Measurements from ENCODE around the gene RIPOR3. TPM values are rescaled to one million over a fixed set of nuclear protein-coding genes. Genes with fewer than 3 reads are reported as not detected.

Gene RIPOR3
- total and polyA plus RNA-seq, 4 donors: 4.3 to 9.9 (median 7.7) TPM

- ATAC-seq (ENCODE audit: insufficient read depth, low FRiP score) (no peak), DNase-seq (no peak)
- Histone ChIP-seq H3K27me3 (ENCODE audit: control insufficient read depth in 3 of 3, insufficient read depth in 3 of 3, low read length in 2 of 3) (no peaks in the 10 kb centered on the region), H3K36me3 (ENCODE audit: control insufficient read depth in 4 of 4, insufficient read depth in 4 of 4, low read length in 4 of 4) (no peaks in the 10 kb centered on the region), H3K27ac (ENCODE audit: low read depth in 1 of 2, low read length in 1 of 2) (peak overlapping the region in 1 of 2 donors; percentile 42), H3K4me3 (no peak overlapping the region), H3K9ac (ENCODE audit: insufficient read depth in 1 of 2, low read length in 2 of 2) (no peak overlapping the region), H3K9me3 (ENCODE audit: control insufficient read depth in 4 of 4, insufficient read depth in 3 of 4, low read length in 3 of 4) (peaks cover 0 to 10% (median 4%) of the 10 kb centered on the region in 4 donors), H3K4me1 (ENCODE audit: control insufficient read depth in 5 of 5, insufficient read depth in 5 of 5, low read length in 5 of 5) (peaks cover 0 to 1% (median 0%) of the 10 kb centered on the region in 5 donors)
- 95 to 98% methylated on average over 1 of the region's 1 CpG for WGBS, 2 donors
- TF ChIP-seq CTCF (IDR thresholded peaks at IDR 0.05; ENCODE audit: control extremely low read depth, extremely low read depth): no peak
Measured at GRCh38 chr20:50618537-50618936, 72.8 kb downstream of the RIPOR3 start.

- Histone ChIP-seq H3K4me1 (ENCODE audit: control insufficient read depth in 5 of 5, insufficient read depth in 5 of 5, low read length in 5 of 5) (peaks cover 0 to 1% (median 0%) of the 10 kb centered on the region in 5 donors), H3K36me3 (ENCODE audit: control insufficient read depth in 4 of 4, insufficient read depth in 4 of 4, low read length in 4 of 4) (no peaks in the 10 kb centered on the region), H3K4me3 (no peak overlapping the region), H3K9ac (ENCODE audit: insufficient read depth in 1 of 2, low read length in 2 of 2) (no peak overlapping the region), H3K27ac (ENCODE audit: low read depth in 1 of 2, low read length in 1 of 2) (no peak overlapping the region), H3K9me3 (ENCODE audit: control insufficient read depth in 4 of 4, insufficient read depth in 3 of 4, low read length in 3 of 4) (peaks cover 0 to 10% (median 4%) of the 10 kb centered on the region in 4 donors), H3K27me3 (ENCODE audit: control insufficient read depth in 3 of 3, insufficient read depth in 3 of 3, low read length in 2 of 3) (no peaks in the 10 kb centered on the region)
- DNase-seq (no peak), ATAC-seq (ENCODE audit: insufficient read depth, low FRiP score) (no peak)
- 96% methylated on average over 5 of the region's 5 CpGs for WGBS, 2 donors
- TF ChIP-seq CTCF (IDR thresholded peaks at IDR 0.05; ENCODE audit: control extremely low read depth, extremely low read depth): no peak
Measured at GRCh38 chr20:50617022-50617421, 74.3 kb downstream of the RIPOR3 start.

- no peak overlapping the region for H3K4me3 ChIP-seq
- DNase-seq (no peak), ATAC-seq (ENCODE audit: insufficient read depth, low FRiP score) (no peak)
- H3K36me3 ChIP-seq (ENCODE audit: control insufficient read depth in 4 of 4, insufficient read depth in 4 of 4, low read length in 4 of 4): no peaks in the 10 kb centered on the region
- 76 to 82% methylated on average over 6 of the region's 6 CpGs for WGBS, 2 donors
- H3K9ac ChIP-seq (ENCODE audit: insufficient read depth in 1 of 2, low read length in 2 of 2): no peak overlapping the region
- H3K4me1 ChIP-seq (ENCODE audit: control insufficient read depth in 5 of 5, insufficient read depth in 5 of 5, low read length in 5 of 5): peaks cover 0 to 3% (median 0%) of the 10 kb centered on the region in 5 donors
- H3K9me3 ChIP-seq (ENCODE audit: control insufficient read depth in 4 of 4, insufficient read depth in 3 of 4, low read length in 3 of 4): no peaks in the 10 kb centered on the region
- TF ChIP-seq CTCF (IDR thresholded peaks at IDR 0.05; ENCODE audit: control extremely low read depth, extremely low read depth): no peak
- peak overlapping the region in 1 of 2 donors; percentile 18 for H3K27ac ChIP-seq (ENCODE audit: low read depth in 1 of 2, low read length in 1 of 2)
- no peaks in the 10 kb centered on the region for H3K27me3 ChIP-seq (ENCODE audit: control insufficient read depth in 3 of 3, insufficient read depth in 3 of 3, low read length in 2 of 3)
Measured at GRCh38 chr20:50615407-50615806, 75.9 kb downstream of the RIPOR3 start.

Data from lung (tissue), 12 donors.